HG02970 (cell line): ENCODE results near the gene TNFSF18.
"Not testable (repeated sequence)": the region's sequence is repeated elsewhere in the genome, so short reads cannot be mapped to it uniquely, and the experiment has no call there.

Source experiments
- ATAC-seq: cut with Tn5 transposase; IDR thresholded peaks from one replicate; pipeline ENCODE4 v1.9.1; 2021; ENCODE audit warnings: mild to moderate bottlenecking, moderate library complexity, moderate number of reproducible peaks; ENCODE audit not compliant: unreplicated experiment, low FRiP score

The TNFSF18 gene

GRCh38 chr1:173050865-173051264 lies at the start of gene TNFSF18:
TNFSF18 (minus strand) TSS chr1:173050941; CDS start chr1:173050896, 45 bp downstream.
- no peak for ATAC-seq

- no peak for ATAC-seq
These were observed 48.4 kb upstream of the TNFSF18 start for GRCh38 chr1:173099166-173099565.

GRCh38 chr1:173098117-173098516 lies 47.4 kb upstream of the TNFSF18 start:
- ATAC-seq = no peak

GRCh38 chr1:173097001-173097400 lies 46.3 kb upstream of the TNFSF18 start:
- ATAC-seq = no peak

GRCh38 chr1:173095632-173096031 lies 44.9 kb upstream of the TNFSF18 start:
- ATAC-seq = no peak

- no peak for ATAC-seq
These were observed 43.8 kb upstream of the TNFSF18 start for GRCh38 chr1:173094541-173094940.

- ATAC-seq = no peak
These were observed 43.1 kb upstream of the TNFSF18 start for GRCh38 chr1:173093691-173094445.

- no peak for ATAC-seq
These were observed 33.6 kb upstream of the TNFSF18 start for GRCh38 chr1:173084292-173084691.

- no peak for ATAC-seq
These were observed 32.2 kb upstream of the TNFSF18 start for GRCh38 chr1:173082913-173083312.

- ATAC-seq = not testable (repeated sequence)
These were observed 23.5 kb upstream of the TNFSF18 start for GRCh38 chr1:173074217-173074616.

- ATAC-seq = no peak
These were observed 13.3 kb upstream of the TNFSF18 start for GRCh38 chr1:173064011-173064410.

GRCh38 chr1:173063171-173063570 lies 12.4 kb upstream of the TNFSF18 start:
- ATAC-seq = no peak

GRCh38 chr1:173062150-173062938 lies 11.6 kb upstream of the TNFSF18 start:
- no peak for ATAC-seq

- ATAC-seq = no peak
These were observed 7.8 kb upstream of the TNFSF18 start for GRCh38 chr1:173058556-173058955.

GRCh38 chr1:173057984-173058383 lies 7.2 kb upstream of the TNFSF18 start:
- no peak for ATAC-seq

GRCh38 chr1:173056365-173056764 lies 5.6 kb upstream of the TNFSF18 start:
- ATAC-seq = no peak

- ATAC-seq = no peak
These were observed 2.0 kb upstream of the TNFSF18 start for GRCh38 chr1:173052681-173053196.

- no peak for ATAC-seq
These were observed 1.5 kb downstream of the TNFSF18 start for GRCh38 chr1:173049322-173049633.

- ATAC-seq = no peak
These were observed 2.0 kb downstream of the TNFSF18 start for GRCh38 chr1:173048621-173049321.

GRCh38 chr1:173044656-173045055 lies 6.1 kb downstream of the TNFSF18 start:
- no peak for ATAC-seq

GRCh38 chr1:173043253-173043652 lies 7.5 kb downstream of the TNFSF18 start:
- no peak for ATAC-seq
